Subcutaneous adipose tissue (tissue), 4 donors: ENCODE data around the gene CDC42BPG. TPM values are rescaled to one million over a fixed set of nuclear protein-coding genes. Genes with fewer than 3 reads are reported as not detected.

Source experiments
- CTCF ChIP-seq: fragments of 450-650 bp; IDR thresholded peaks from one replicate; pipeline ENCODE4 v1.5.1; 2016; ENCODE audit warnings: low read depth, mild to moderate bottlenecking, control low read depth, antibody characterized with exemption, moderate library complexity
- total RNA-seq, 4 donors: library from RNA; depleted of rRNA; stranded (reverse); fragments of >200 nt; gene quantifications; one replicate each; pipeline ENCODE4 v1.1.0, GENCODE V29; 2016

CDC42BPG gene
- total RNA-seq, 4 donors from 2014 or later = 0.17 to 0.38 (median 0.22) TPM; not detected in 1

DNA sequence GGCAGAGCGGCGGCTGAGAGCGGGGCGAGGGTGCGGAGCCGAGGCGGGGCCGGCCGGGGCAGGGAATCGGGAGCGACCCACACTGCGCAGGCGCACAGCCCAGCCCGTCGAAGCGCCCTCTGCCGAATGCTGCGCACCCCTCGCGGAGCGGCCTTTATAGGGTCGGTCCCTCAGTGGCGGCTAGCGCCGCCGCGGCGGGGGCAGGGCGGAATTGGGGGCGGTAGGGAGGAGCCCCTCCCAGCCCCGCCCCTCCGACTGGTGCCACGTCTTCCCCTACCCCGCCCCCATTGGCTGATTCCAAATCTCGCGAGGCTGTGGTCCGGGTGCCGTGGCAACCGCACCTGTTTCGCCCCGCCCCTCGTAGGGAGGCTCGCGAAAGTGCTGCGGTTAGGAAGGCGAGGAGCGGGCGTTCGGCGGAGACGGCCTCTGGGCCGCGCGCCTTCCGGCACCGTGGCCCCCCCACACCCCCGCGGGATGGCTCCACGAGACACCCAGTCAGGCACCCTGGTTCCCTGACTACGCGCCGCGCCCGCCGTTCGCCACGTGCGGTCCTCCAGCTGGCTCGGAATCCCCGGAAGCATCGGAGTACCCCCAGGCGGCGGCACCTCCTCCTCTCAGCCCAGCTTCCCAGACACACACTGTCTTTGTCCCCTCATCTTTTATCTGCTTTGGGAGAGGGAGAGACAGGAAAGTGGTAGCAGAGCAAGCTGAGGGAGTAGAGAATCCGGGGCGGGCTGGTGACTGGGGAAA, 34.2 kb upstream of the CDC42BPG start, which contains the start of gene EHD1:
Gene EHD1 (minus strand): TSS at position 128 of the 750 bp plus-strand sequence. CDS start 157 bp downstream, outside the sequence.
- TF ChIP-seq CTCF = no peak

GRCh38 chr11:64878223-64878493, 33.7 kb upstream of the CDC42BPG start:
- no peak for TF ChIP-seq CTCF

DNA sequence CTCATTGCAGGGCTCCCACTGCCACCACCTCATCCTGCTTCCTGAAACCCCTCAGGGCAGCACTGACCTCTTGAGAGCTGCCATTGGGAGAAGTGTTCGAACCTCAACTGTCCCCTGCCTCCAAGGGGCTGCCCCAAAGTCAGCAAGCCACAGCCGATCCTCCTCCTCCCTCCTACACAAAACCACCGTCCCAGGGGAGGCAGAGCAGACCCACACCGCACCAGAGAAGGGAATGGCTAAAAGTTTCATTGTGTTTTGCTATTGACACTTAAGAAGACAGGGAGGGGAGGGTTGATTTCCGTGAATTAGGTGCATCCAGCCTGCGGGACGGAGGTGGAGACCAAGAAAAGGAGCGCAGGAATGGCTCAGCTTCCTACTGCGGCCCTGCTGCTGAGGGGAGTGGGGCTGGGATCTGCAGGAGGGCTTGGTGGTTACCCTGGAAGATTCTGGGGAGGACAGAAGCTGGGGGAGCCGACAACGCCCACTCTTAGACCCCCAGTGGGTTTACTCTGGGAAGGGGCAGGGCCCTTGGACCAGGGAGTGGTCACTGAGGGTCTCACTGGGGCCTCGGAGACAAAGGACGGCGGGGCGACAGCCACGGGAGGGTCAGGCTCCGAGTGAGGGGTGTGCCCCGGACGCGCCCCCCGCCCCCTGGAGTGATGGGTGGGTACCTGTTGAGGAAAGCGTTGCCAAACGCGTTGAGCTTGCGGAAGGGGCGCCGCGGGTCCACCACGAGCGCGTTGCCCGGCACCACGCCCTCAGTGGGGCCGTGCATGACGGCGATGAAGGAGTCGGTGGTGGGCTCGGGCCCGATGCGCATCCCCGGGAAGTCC, 33.2 kb upstream of the CDC42BPG start:
- no peak for TF ChIP-seq CTCF

GRCh38 chr11:64876835-64877341, 32.4 kb upstream of the CDC42BPG start:
- no peak for TF ChIP-seq CTCF

- no peak for TF ChIP-seq CTCF
These were observed 31.8 kb upstream of the CDC42BPG start for GRCh38 chr11:64876229-64876750.

DNA sequence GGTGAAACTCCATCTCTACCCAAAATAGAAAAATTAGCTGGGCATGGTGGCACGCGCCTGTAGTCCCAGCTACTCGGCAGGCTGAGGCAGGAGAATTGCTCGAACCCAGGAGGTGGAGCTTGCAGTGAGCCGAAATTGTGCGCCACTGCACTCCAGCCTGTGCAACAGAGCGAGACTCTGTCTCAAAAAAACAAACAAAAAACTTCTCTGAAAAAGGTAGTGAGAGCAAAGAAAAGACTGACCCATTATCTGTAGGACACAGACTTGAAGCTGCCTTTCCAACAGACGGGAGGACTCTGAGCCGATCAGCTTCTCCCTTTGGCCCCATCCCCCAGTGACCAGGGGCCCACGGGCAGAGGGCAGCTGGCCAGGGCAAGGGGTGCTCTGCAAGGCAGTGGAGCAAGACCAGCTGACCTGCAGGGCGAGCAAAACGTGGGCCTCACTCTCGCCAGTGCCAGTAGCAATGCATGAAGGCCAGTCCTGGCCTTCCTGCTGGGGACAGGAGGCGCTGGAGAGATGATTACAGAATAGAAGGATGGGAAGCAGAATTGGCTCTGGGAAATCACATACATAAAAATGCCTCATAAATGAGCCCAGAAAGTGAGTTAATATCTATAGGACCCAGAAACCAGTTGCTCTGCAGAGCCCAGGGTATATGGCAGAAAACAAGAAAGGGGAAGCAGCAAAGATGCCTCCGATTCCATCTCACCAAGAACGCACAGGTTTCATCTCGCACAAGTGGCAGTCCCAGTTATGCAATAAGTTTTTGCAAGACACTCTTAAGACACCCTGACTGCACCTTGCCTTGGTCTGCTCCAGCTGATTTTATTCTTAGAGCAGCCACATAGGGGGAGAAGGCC, 31.1 kb upstream of the CDC42BPG start:
- TF ChIP-seq CTCF = no peak
